Tibial nerve (tissue), 4 donors: ENCODE results near the gene PTPRD. TPM values are rescaled to one million over a fixed set of nuclear protein-coding genes. Genes with fewer than 3 reads are reported as not detected.

Experiments
- DNase-seq, 2 donors: peaks; one replicate each; pipeline ENCODE4 v3.0.0-alpha.2; 2019; ENCODE audit warnings: low spot score in 2 of 2
- H3K27ac ChIP-seq, 4 donors: fragments of 200-600 bp; sonication (generic) in 3 of 4; one replicate each; pipeline ENCODE4 v1.5.1; 2017 to 2019; ENCODE audit warnings: mild to moderate bottlenecking in 1 of 4
- H3K27me3 ChIP-seq, 2 donors: fragments of 200-600 bp; sonication (generic) in 1 of 2; one replicate each; pipeline versions ENCODE4 v1.5.1 to v1.6.0; 2017 to 2019
- H3K36me3 ChIP-seq, 3 donors: fragments of 200-600 bp; sonication (generic); one replicate each; pipeline ENCODE4 v1.5.1; 2018 to 2019
- H3K4me1 ChIP-seq, 4 donors: fragments of 200-600 bp; sonication (generic) in 3 of 4; one replicate each; pipeline ENCODE4 v1.5.1; 2017 to 2019
- H3K4me3 ChIP-seq, 4 donors: fragments of 200-600 bp; sonication (generic) in 3 of 4; one replicate each; pipeline ENCODE4 v1.5.1; 2017 to 2019; ENCODE audit warnings: mild to moderate bottlenecking in 1 of 4, moderate library complexity in 1 of 4
- H3K9me3 ChIP-seq, 4 donors: fragments of 200-600 bp; sonication (generic) in 3 of 4; one replicate each; pipeline ENCODE4 v1.5.1; 2017 to 2019
- CTCF ChIP-seq, 5 experiments: fragments of 200-600 bp in 3 of 5; fragments of 450-650 bp in 2 of 5; sonication (generic) in 3 of 5; IDR thresholded peaks; one replicate each; pipeline ENCODE4 v1.5.1; 2016 to 2019; ENCODE audit warnings: antibody characterized with exemption in 5 of 5, mild to moderate bottlenecking in 3 of 5, moderate library complexity in 2 of 5
- EP300 ChIP-seq, 2 donors: sonication (generic); formaldehyde crosslinking; IDR thresholded peaks; one replicate each; pipeline ENCODE4 v1.6.1; 2017; ENCODE audit warnings: antibody characterized with exemption in 2 of 2, mild to moderate bottlenecking in 1 of 2
- POLR2A ChIP-seq, 2 donors: fragments of 450-650 bp; IDR thresholded peaks; one replicate each; pipeline ENCODE4 v1.6.1; 2017; ENCODE audit warnings: antibody characterized with exemption in 2 of 2, mild to moderate bottlenecking in 2 of 2, moderate library complexity in 2 of 2
- WGBS, 2 donors: methylation state at CpG; one replicate each; pipeline ENCODE4 v1.1.5; 2018; 5-methylcytosine and 5-hydroxymethylcytosine counted together
- total RNA-seq, 4 donors: library from RNA; depleted of rRNA; stranded (reverse); fragments of >200 nt; gene quantifications; one replicate each; pipeline ENCODE4 v1.1.0, GENCODE V29; 2016

The PTPRD gene
- total RNA-seq, 4 donors from 2014 or later: 1.7 to 13.2 (median 5.1) TPM

GRCh38 chr9:9557804-9558334 lies 1054.9 kb downstream of the PTPRD start:
- H3K4me3 ChIP-seq: no peak overlapping the region
- no peaks in the 10 kb centered on the region for H3K27me3 ChIP-seq
- 70 to 83% methylated on average over 5 of the region's 5 CpGs for WGBS, 2 donors
- no peak overlapping the region for H3K27ac ChIP-seq
- no peak for DNase-seq
- no peaks in the 10 kb centered on the region for H3K9me3 ChIP-seq
- no peaks in the 10 kb centered on the region for H3K36me3 ChIP-seq
- TF ChIP-seq EP300 (IDR thresholded peaks at IDR 0.05): no peak
- TF ChIP-seq POLR2A (IDR thresholded peaks at IDR 0.05): no peak
- no peak for TF ChIP-seq CTCF (IDR thresholded peaks at IDR 0.05)
- H3K4me1 ChIP-seq: no peaks in the 10 kb centered on the region

DNA sequence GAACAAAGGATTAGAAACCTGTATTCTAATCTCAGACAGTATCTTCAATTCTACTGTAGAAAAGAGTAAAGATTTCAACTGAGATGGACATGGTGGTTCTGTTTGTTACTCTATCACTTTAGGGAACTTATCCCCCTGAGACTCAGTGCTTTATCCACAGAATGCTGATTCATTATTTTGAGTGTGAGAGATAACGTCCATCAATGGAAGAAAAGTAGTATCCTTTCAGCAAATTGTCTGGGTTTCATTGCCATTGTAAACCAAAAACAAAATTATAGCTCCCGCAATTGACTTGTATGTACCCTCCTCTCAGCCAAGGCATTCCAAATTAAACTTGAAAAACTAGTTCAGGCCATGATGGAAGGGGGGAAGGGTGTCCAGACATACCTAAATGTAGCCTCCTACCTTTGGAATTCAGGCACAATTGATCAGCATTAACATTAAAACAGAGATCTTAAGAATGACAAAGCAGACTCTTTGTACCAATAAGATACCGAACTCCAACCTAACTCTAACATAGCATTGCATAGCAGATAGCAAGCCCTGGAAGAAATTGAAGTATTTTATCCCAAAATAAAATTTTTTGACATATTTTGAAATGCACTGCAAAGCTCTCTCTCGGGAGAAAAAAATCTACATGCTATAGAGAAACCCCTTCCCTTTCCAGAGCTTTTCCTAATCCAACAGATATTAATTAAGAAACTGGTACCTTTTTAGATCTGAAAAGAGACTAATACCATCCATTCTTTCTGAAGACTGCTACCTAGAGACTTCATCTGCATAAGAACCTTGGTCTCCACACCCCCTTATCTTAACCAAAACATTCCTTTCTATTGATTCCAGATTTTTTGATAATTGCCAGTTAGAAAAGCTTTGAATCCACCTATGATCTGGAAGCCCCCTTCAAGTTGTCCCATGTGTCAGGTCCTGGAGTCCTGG lies 1055.7 kb downstream of the PTPRD start:
- WGBS, 2 donors: 51% methylated on average over 4 of the region's 4 CpGs
- Histone ChIP-seq H3K4me1 (no peaks in the 10 kb centered on the region), H3K9me3 (no peaks in the 10 kb centered on the region), H3K27ac (no peak overlapping the region), H3K4me3 (no peak overlapping the region), H3K27me3 (no peaks in the 10 kb centered on the region), H3K36me3 (no peaks in the 10 kb centered on the region)
- no peak for TF ChIP-seq POLR2A (IDR thresholded peaks at IDR 0.05)
- TF ChIP-seq EP300 (IDR thresholded peaks at IDR 0.05): no peak
- no peak for TF ChIP-seq CTCF (IDR thresholded peaks at IDR 0.05)
- no peak for DNase-seq

DNA sequence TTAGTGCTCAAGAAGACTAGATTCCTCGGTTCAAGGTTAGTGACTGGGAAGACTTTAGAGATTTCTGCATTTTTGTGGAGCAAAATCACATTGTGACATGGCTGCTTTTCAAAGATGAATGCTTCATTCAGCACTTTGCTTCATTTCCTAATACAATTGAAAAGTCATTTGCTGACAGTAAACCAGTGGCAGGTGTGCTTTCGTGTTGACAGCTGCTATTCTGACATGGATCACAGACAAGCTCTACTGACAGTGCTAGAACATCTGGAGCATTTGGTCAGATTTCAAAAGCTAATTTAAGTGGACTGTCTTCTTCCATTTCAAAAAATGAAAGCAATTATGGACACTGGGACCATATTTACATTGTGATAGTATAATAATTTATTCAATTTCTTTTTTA lies 1060.1 kb downstream of the PTPRD start:
- WGBS, 2 donors: 60 to 68% methylated on average over 2 of the region's 2 CpGs
- Histone ChIP-seq H3K4me3 (no peak overlapping the region), H3K36me3 (no peaks in the 10 kb centered on the region), H3K4me1 (no peaks in the 10 kb centered on the region), H3K9me3 (no peaks in the 10 kb centered on the region), H3K27me3 (no peaks in the 10 kb centered on the region), H3K27ac (no peak overlapping the region)
- TF ChIP-seq POLR2A (IDR thresholded peaks at IDR 0.05): no peak
- no peak for DNase-seq

DNA sequence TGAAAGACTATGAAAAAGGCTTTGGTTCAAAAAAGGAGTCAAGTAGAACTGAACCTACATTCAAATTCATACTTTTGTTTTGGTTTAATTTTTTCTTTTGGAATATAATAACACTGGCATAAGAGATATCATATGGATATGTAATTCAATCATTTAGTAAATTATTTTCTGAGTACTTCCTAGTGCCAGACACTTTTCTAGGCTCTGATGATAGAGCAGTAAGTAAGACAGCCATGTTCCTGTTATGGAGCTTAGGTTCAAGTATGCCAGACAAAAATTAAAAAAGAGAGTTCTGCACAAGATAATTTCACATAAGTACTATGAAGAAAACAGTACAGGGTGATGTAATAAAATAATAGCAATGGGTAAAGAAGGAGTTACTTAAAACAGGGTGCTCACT lies 1074.0 kb downstream of the PTPRD start:
- Histone ChIP-seq H3K4me1 (no peaks in the 10 kb centered on the region), H3K27ac (no peak overlapping the region), H3K36me3 (no peaks in the 10 kb centered on the region), H3K4me3 (no peak overlapping the region), H3K9me3 (no peaks in the 10 kb centered on the region), H3K27me3 (no peaks in the 10 kb centered on the region)
- DNase-seq: no peak
- no peak for TF ChIP-seq EP300 (IDR thresholded peaks at IDR 0.05)
- TF ChIP-seq CTCF (IDR thresholded peaks at IDR 0.05): no peak
- no peak for TF ChIP-seq POLR2A (IDR thresholded peaks at IDR 0.05)

GRCh38 chr9:9538356-9538755 lies 1074.4 kb downstream of the PTPRD start:
- no peak for DNase-seq
- Histone ChIP-seq H3K27me3 (no peaks in the 10 kb centered on the region), H3K9me3 (no peaks in the 10 kb centered on the region), H3K4me3 (no peak overlapping the region), H3K27ac (no peak overlapping the region), H3K36me3 (no peaks in the 10 kb centered on the region), H3K4me1 (no peaks in the 10 kb centered on the region)
- no peak for TF ChIP-seq POLR2A (IDR thresholded peaks at IDR 0.05)
- no peak for TF ChIP-seq CTCF (IDR thresholded peaks at IDR 0.05)
- no peak for TF ChIP-seq EP300 (IDR thresholded peaks at IDR 0.05)
- 85 to 86% methylated on average over 4 of the region's 4 CpGs for WGBS, 2 donors
